ENCODE measurements around the gene GJA1. TPM values are rescaled to one million over a fixed set of nuclear protein-coding genes. Genes with fewer than 3 reads are reported as not detected.
A peak's percentile ranks its signal among the peaks of the same experiment; 100 is the strongest.
"Not testable (repeated sequence)": the region's sequence is repeated elsewhere in the genome, so short reads cannot be mapped to it uniquely, and the experiment has no call there.

The GJA1 gene
- polyA plus RNA-seq (114 to 199 TPM (median 164 TPM) in 3 replicates), polyA minus RNA-seq (79.3 to 246 TPM (median 164 TPM) in 3 replicates)
- polyA plus RNA-seq (2011; ENCODE audit: low read depth): 132 TPM
- polyA plus RNA-seq (2011; cell fraction: cytosol; rRNA removed): 32.4 and 55.3 TPM in 2 replicates
- polyA plus RNA-seq (2011; cell fraction: nucleus; rRNA removed): 228 and 282 TPM in 2 replicates
- polyA plus RNA-seq (2012; ENCODE audit: low replicate concordance): 94.0 and 190 TPM in 2 replicates
- polyA minus RNA-seq (2011; cell fraction: cytosol; rRNA and poly(A)+ RNA removed): 50.5 TPM
- 204 and 344 TPM in 2 replicates for polyA minus RNA-seq (2011; cell fraction: nucleus; rRNA and poly(A)+ RNA removed)

GRCh38 chr6:121435444-121436069 lies at the start of gene GJA1:
Gene GJA1, plus strand, starts transcription at chr6:121435646. Its CDS starts 11,202 bp downstream, at chr6:121446848.
- Histone ChIP-seq H3K79me2 (ENCODE audit: control insufficient read depth, insufficient read depth, low read length) (peaks cover 35% of the 10 kb centered on the region), H3K9ac (ENCODE audit: control insufficient read depth, extremely low read depth, insufficient read depth, low read length) (peak within 1 kb of the TSS; percentile 84), H3K4me2 (ENCODE audit: control insufficient read depth, extremely low read depth, insufficient read depth, low read depth, low read length) (peak within 1 kb of the TSS; percentile 93), H3K36me3 (ENCODE audit: control insufficient read depth in 2 of 2, extremely low read depth in 1 of 2, insufficient read depth in 2 of 2, low read length in 2 of 2) (no peaks in the 10 kb centered on the region), H3K4me3 (ENCODE audit: control insufficient read depth in 2 of 3, extremely low read depth in 1 of 3, insufficient read depth in 2 of 3, low read depth in 1 of 3, low read length in 3 of 3) (peak within 1 kb of the TSS; percentile 63 to 98 (median 90)), H3K27ac (ENCODE audit: control insufficient read depth, insufficient read depth, low read length) (peak within 1 kb of the TSS; percentile 96), H3K9me3 (ENCODE audit: control insufficient read depth, low read depth, low read length) (no peaks in the 10 kb centered on the region), H3K9me1 (ENCODE audit: control insufficient read depth, extremely low read depth, insufficient read depth, low read length) (no peaks in the 10 kb centered on the region), H3K27me3 (ENCODE audit: control insufficient read depth, extremely low read depth, insufficient read depth, low read length) (no peaks in the 10 kb centered on the region), H2AFZ (ENCODE audit: control insufficient read depth, low read length) (peak within 1 kb of the TSS; percentile 72), H3K4me1 (ENCODE audit: control insufficient read depth, extremely low read depth, insufficient read depth, low read length) (peaks cover 25% of the 10 kb centered on the region), H4K20me1 (ENCODE audit: control insufficient read depth, extremely low read depth, insufficient read depth, low read length) (no peaks in the 10 kb centered on the region)
- FAIRE-seq: peak; percentile 81
- dilution Hi-C loops (cut with MboI; ENCODE audit: extremely low pct_ligation_motif_present, low sequenced_read_pairs): no loop called here
- peak; percentile 41 for DNase-seq (ENCODE audit: low read depth, low spot score)
- no peak for TF ChIP-seq EZH2 (IDR thresholded peaks at IDR 0.05; ENCODE audit: low read length)
- no peak for TF ChIP-seq CTCF (optimal IDR thresholded peaks at IDR 0.05 in 1 of 3, IDR thresholded peaks at IDR 0.05 in 1 of 3, conservative IDR thresholded peaks at IDR 0.05 in 1 of 3; ENCODE audit: extremely low read depth in 1 of 3, insufficient read depth in 2 of 3, low read length in 3 of 3)

- H3K36me3 ChIP-seq (ENCODE audit: control insufficient read depth in 2 of 2, extremely low read depth in 1 of 2, insufficient read depth in 2 of 2, low read length in 2 of 2); H3K9me3 ChIP-seq (ENCODE audit: control insufficient read depth, low read depth, low read length); dilution Hi-C loops (cut with MboI; ENCODE audit: extremely low pct_ligation_motif_present, low sequenced_read_pairs); H3K4me1 ChIP-seq (ENCODE audit: control insufficient read depth, extremely low read depth, insufficient read depth, low read length); H3K4me3 ChIP-seq (ENCODE audit: control insufficient read depth in 2 of 3, extremely low read depth in 1 of 3, insufficient read depth in 2 of 3, low read depth in 1 of 3, low read length in 3 of 3); H3K9me1 ChIP-seq (ENCODE audit: control insufficient read depth, extremely low read depth, insufficient read depth, low read length); H4K20me1 ChIP-seq (ENCODE audit: control insufficient read depth, extremely low read depth, insufficient read depth, low read length); H2AFZ ChIP-seq (ENCODE audit: control insufficient read depth, low read length); H3K27me3 ChIP-seq (ENCODE audit: control insufficient read depth, extremely low read depth, insufficient read depth, low read length); FAIRE-seq; DNase-seq (ENCODE audit: low read depth, low spot score); H3K79me2 ChIP-seq (ENCODE audit: control insufficient read depth, insufficient read depth, low read length); H3K9ac ChIP-seq (ENCODE audit: control insufficient read depth, extremely low read depth, insufficient read depth, low read length); H3K4me2 ChIP-seq (ENCODE audit: control insufficient read depth, extremely low read depth, insufficient read depth, low read depth, low read length); H3K27ac ChIP-seq (ENCODE audit: control insufficient read depth, insufficient read depth, low read length): not testable (repeated sequence)
Observed at GRCh38 chr6:121386551-121386950, 48.9 kb upstream of the GJA1 start.

Data from keratinocyte (primary cell).